HEK293T (cell line): ENCODE measurements around the gene CYB5D1.

Source experiments
- BHLHE40 ChIP-seq: fragments of 450-650 bp; IDR thresholded peaks from 2 replicates; pipeline ENCODE4 v1.6.1; 2016; ENCODE audit warnings: mild to moderate bottlenecking, moderate library complexity, borderline replicate concordance
- CTBP1 ChIP-seq: fragments of 450-650 bp; IDR thresholded peaks from 2 replicates; pipeline ENCODE4 v1.6.1; 2016; ENCODE audit warnings: borderline replicate concordance
- ELF4 ChIP-seq: fragments of 450-650 bp; IDR thresholded peaks from 2 replicates; pipeline ENCODE4 v1.6.1; 2017; ENCODE audit warnings: antibody characterized with exemption
- FOXA1 ChIP-seq: fragments of 450-650 bp; IDR thresholded peaks from 2 replicates; pipeline ENCODE4 v1.6.1; 2016; ENCODE audit warnings: mild to moderate bottlenecking
- FOXK2 ChIP-seq: fragments of 450-650 bp; IDR thresholded peaks from 2 replicates; pipeline ENCODE4 v1.6.1; 2016; ENCODE audit warnings: mild to moderate bottlenecking
- FOXM1 ChIP-seq: fragments of 450-650 bp; IDR thresholded peaks from 2 replicates; pipeline ENCODE4 v1.6.1; 2017; ENCODE audit warnings: mild to moderate bottlenecking, borderline replicate concordance
- HDGF ChIP-seq: fragments of 450-650 bp; IDR thresholded peaks from 2 replicates; pipeline ENCODE4 v1.6.1; 2017; ENCODE audit warnings: antibody characterized with exemption, borderline replicate concordance
- L3MBTL2 ChIP-seq: fragments of 450-650 bp; conservative IDR thresholded peaks from 2 replicates; pipeline ENCODE4 v1.6.1; 2016; ENCODE audit warnings: mild to moderate bottlenecking
- NFRKB ChIP-seq: fragments of 450-650 bp; IDR thresholded peaks from 2 replicates; pipeline ENCODE4 v1.6.1; 2016; ENCODE audit warnings: mild to moderate bottlenecking, moderate library complexity
- PKNOX1 ChIP-seq: fragments of 450-650 bp; IDR thresholded peaks from 2 replicates; pipeline ENCODE4 v1.6.1; 2016
- SP1 ChIP-seq: fragments of 450-650 bp; IDR thresholded peaks from 2 replicates; pipeline ENCODE4 v1.6.1; 2017
- TARDBP ChIP-seq: fragments of 450-650 bp; IDR thresholded peaks from 2 replicates; pipeline ENCODE4 v1.6.1; 2016

GRCh38 chr17:7883781-7884386, 26.1 kb downstream of the CYB5D1 start:
- TF ChIP-seq FOXK2: no peak
- TF ChIP-seq SP1: no peak
- no peak for TF ChIP-seq ELF4
- TF ChIP-seq FOXA1: no peak
- TF ChIP-seq HDGF: no peak
- no peak for TF ChIP-seq PKNOX1
- no peak for TF ChIP-seq BHLHE40
- no peak for TF ChIP-seq CTBP1
- TF ChIP-seq L3MBTL2: no peak
- no peak for TF ChIP-seq TARDBP
- TF ChIP-seq NFRKB: no peak
- peak; percentile 61; the same call in 1 of the 2 replicates for TF ChIP-seq FOXM1
